ENCODE measurements around the gene CEP295NL.

CEP295NL gene

DNA sequence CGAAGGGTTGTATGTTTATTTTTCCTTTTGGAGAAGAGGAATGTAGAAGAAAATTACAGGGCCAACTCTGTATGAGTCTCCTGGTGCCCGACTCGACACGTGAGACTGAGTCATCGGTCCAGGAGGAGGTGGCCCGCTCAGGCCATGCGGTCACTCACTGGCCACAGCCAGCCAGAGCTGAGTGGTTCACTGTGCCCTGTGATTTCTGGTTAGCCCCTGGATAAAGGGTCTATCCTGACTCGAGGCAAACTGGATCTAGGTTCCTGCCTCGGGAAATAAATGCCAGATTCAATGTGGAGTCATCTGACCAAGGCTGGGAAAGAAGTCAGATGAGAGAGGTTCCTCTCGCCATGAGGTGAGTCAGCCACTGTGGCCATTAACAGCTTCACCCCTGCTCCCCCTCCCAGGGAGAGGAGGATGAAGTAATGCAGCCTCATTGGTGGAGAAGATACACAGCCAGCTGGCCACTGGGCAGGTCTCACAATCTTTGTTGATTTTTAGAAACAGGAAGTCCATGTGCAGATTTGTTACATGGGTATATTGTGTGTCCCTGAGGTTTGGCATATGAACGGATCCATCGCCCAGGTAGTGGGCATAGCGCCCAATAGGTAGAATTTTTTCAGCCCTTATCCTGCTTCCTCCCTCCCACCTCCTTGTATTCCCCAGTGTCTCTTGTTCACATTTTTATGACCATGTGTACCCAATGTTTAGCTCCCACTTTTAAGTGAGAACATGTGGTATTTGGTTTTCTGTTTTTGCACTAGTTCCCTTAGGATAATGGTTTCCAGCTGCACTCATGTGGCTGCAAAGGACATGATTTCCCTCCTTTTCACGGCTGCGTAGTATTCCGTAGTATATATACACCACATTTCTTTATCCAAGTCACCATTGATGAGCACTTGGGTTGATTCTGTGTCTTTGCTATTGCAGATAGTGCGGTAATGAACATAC, 40.7 kb downstream of the CEP295NL start:
- TF ChIP-seq, protein P1, sequence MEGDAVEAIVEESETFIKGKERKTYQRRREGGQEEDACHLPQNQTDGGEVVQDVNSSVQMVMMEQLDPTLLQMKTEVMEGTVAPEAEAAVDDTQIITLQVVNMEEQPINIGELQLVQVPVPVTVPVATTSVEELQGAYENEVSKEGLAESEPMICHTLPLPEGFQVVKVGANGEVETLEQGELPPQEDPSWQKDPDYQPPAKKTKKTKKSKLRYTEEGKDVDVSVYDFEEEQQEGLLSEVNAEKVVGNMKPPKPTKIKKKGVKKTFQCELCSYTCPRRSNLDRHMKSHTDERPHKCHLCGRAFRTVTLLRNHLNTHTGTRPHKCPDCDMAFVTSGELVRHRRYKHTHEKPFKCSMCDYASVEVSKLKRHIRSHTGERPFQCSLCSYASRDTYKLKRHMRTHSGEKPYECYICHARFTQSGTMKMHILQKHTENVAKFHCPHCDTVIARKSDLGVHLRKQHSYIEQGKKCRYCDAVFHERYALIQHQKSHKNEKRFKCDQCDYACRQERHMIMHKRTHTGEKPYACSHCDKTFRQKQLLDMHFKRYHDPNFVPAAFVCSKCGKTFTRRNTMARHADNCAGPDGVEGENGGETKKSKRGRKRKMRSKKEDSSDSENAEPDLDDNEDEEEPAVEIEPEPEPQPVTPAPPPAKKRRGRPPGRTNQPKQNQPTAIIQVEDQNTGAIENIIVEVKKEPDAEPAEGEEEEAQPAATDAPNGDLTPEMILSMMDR (IDR thresholded peaks at IDR 0.05; ENCODE audit: low read depth, low read length), result no peak
- TF ChIP-seq EZH2phosphoT487 (IDR thresholded peaks at IDR 0.05; ENCODE audit: low read depth), result no peak
- Histone ChIP-seq H3K4me2 (ENCODE audit: low read length) (no peak overlapping the region), H4K20me1 (ENCODE audit: insufficient read depth, low read length) (no peaks in the 10 kb centered on the region), H3K9me3 (ENCODE audit: insufficient read depth, low read length) (no peaks in the 10 kb centered on the region), H3K9ac (ENCODE audit: low read length) (no peak overlapping the region), H3K4me3 (ENCODE audit: low read length) (no peak overlapping the region), H3K79me2 (ENCODE audit: low read length) (no peaks in the 10 kb centered on the region), H3K27ac (ENCODE audit: low read length) (no peak overlapping the region), H3K4me1 (ENCODE audit: low read length) (0 out of 2 replicates have a peak, but pooled peaks cover 3% of the 10 kb centered on the region), H3K27me3 (ENCODE audit: low read depth, low read length) (peaks cover 11% of the 10 kb centered on the region), H3K36me3 (replicated peaks; ENCODE audit: low read depth, low read length) (no peaks in the 10 kb centered on the region), H2AFZ (ENCODE audit: low read depth, low read length) (no peak overlapping the region)

DNA sequence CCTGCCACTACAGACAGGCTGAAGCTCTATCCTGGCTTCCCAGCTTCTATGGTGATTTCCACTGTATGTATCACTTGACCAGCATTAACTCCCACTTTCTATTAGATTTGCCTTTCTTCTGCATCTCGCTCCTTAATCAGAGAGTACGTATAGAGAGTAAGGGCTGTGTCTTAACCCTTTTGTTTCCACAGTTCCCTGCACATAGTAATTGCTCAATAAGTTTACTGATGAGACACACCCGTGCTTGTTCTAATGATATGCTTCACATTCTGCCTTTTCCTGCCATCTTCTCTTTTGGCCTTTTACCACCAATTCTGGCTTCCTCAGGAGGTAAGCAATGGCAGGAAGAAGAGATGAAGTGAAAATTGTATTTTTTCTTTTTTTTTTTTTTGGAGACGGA, 41.8 kb downstream of the CEP295NL start:
- Histone ChIP-seq H2AFZ (ENCODE audit: low read depth, low read length) (no peak overlapping the region), H3K4me3 (ENCODE audit: low read length) (no peak overlapping the region), H4K20me1 (ENCODE audit: insufficient read depth, low read length) (no peaks in the 10 kb centered on the region), H3K36me3 (replicated peaks; ENCODE audit: low read depth, low read length) (no peaks in the 10 kb centered on the region), H3K9me3 (ENCODE audit: insufficient read depth, low read length) (no peaks in the 10 kb centered on the region), H3K4me1 (ENCODE audit: low read length) (0 out of 2 replicates have a peak, but pooled peaks cover 3% of the 10 kb centered on the region), H3K79me2 (ENCODE audit: low read length) (no peaks in the 10 kb centered on the region), H3K27me3 (ENCODE audit: low read depth, low read length) (peaks cover 19% of the 10 kb centered on the region), H3K9ac (ENCODE audit: low read length) (no peak overlapping the region), H3K27ac (ENCODE audit: low read length) (no peak overlapping the region), H3K4me2 (ENCODE audit: low read length) (no peak overlapping the region)
- TF ChIP-seq, protein P1 (IDR thresholded peaks at IDR 0.05; ENCODE audit: low read depth, low read length), result no peak
- TF ChIP-seq EZH2phosphoT487 (IDR thresholded peaks at IDR 0.05; ENCODE audit: low read depth), result no peak

DNA sequence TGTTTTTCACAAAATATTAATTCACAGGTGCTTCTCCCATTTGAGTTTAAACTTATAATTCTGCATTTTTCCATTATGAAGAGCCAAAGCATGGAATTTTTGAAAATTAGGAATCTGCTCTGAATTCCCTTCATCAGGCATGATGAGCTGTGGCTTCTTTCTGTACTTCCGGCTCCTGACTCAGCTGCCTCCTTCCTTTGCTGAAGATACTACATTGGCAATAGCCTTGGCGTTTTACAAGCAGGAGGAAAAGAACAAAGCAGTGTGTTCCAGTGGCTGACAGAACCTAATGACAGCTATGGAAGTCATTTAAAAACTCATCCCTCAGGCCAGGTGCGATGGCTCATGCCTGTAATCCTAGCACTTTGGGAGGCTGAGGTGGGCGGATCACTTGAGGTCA, 44.0 kb downstream of the CEP295NL start:
- H3K9ac ChIP-seq (ENCODE audit: low read length), result no peak overlapping the region
- H3K9me3 ChIP-seq (ENCODE audit: insufficient read depth, low read length), result no peaks in the 10 kb centered on the region
- H3K4me3 ChIP-seq (ENCODE audit: low read length), result no peak overlapping the region
- no peak overlapping the region for H2AFZ ChIP-seq (ENCODE audit: low read depth, low read length)
- no peak overlapping the region for H3K27ac ChIP-seq (ENCODE audit: low read length)
- TF ChIP-seq, protein P1 (IDR thresholded peaks at IDR 0.05; ENCODE audit: low read depth, low read length), result no peak
- no peak for TF ChIP-seq EZH2phosphoT487 (IDR thresholded peaks at IDR 0.05; ENCODE audit: low read depth)
- peaks cover 16% of the 10 kb centered on the region for H3K27me3 ChIP-seq (ENCODE audit: low read depth, low read length)
- H4K20me1 ChIP-seq (ENCODE audit: insufficient read depth, low read length), result no peaks in the 10 kb centered on the region
- no peaks in the 10 kb centered on the region for H3K36me3 ChIP-seq (replicated peaks; ENCODE audit: low read depth, low read length)
- H3K4me1 ChIP-seq (ENCODE audit: low read length), result no peaks in the 10 kb centered on the region
- H3K4me2 ChIP-seq (ENCODE audit: low read length), result no peak overlapping the region
- no peaks in the 10 kb centered on the region for H3K79me2 ChIP-seq (ENCODE audit: low read length)

DNA sequence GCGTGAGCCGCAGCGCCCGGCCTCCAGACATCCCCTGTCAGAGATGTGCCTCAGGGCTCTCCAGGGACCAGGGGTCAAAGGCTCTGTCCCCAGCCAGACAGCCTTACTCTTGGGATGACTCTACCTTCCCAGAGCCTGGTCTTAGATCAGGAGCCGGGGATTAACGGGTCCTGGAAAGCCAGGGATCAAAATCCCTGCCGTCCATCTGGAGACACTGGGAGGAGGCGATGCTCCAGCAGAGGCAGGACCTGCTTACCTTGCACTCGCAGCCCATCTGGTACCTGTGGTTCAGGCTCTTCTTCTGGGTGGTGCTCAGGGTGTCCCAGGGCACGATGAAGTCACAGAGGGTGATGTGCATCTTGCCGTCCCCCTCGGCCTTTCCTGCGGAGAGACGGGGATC, 45.7 kb downstream of the CEP295NL start:
- Histone ChIP-seq H3K9me3 (ENCODE audit: insufficient read depth, low read length) (no peaks in the 10 kb centered on the region), H3K4me3 (ENCODE audit: low read length) (no peak overlapping the region), H4K20me1 (ENCODE audit: insufficient read depth, low read length) (no peaks in the 10 kb centered on the region), H3K36me3 (replicated peaks; ENCODE audit: low read depth, low read length) (no peaks in the 10 kb centered on the region), H3K79me2 (ENCODE audit: low read length) (no peaks in the 10 kb centered on the region), H3K27me3 (ENCODE audit: low read depth, low read length) (peaks cover 19% of the 10 kb centered on the region), H3K27ac (ENCODE audit: low read length) (no peak overlapping the region), H3K4me1 (ENCODE audit: low read length) (no peaks in the 10 kb centered on the region), H3K9ac (ENCODE audit: low read length) (no peak overlapping the region), H2AFZ (ENCODE audit: low read depth, low read length) (no peak overlapping the region), H3K4me2 (ENCODE audit: low read length) (no peak overlapping the region)
- TF ChIP-seq, protein P1 (IDR thresholded peaks at IDR 0.05; ENCODE audit: low read depth, low read length), result no peak
- TF ChIP-seq EZH2phosphoT487 (IDR thresholded peaks at IDR 0.05; ENCODE audit: low read depth), result no peak
